Kidney epithelial cell (primary cell): ENCODE results near the gene MAP3K13. TPM values are rescaled to one million over a fixed set of nuclear protein-coding genes. Genes with fewer than 3 reads are reported as not detected.

Experiments used
- DNase-seq: peaks from one replicate; pipeline ENCODE4 v3.0.0-alpha.2; 2010; ENCODE audit warnings: low read depth
- H3K27me3 ChIP-seq: 2 replicates; pipeline ENCODE4 v1.6.0; 2011; ENCODE audit warnings: low read length; ENCODE audit not compliant: control insufficient read depth, insufficient read depth
- H3K36me3 ChIP-seq: 2 replicates; pipeline ENCODE4 v1.5.1; 2011; ENCODE audit warnings: low read length; ENCODE audit not compliant: control insufficient read depth, insufficient read depth
- H3K4me3 ChIP-seq: 2 replicates; pipeline ENCODE4 v1.5.1; 2011; ENCODE audit warnings: low read depth, mild to moderate bottlenecking, control low read depth, low read length
- CTCF ChIP-seq: IDR thresholded peaks from 2 replicates; pipeline ENCODE4 v1.5.1; 2011; ENCODE audit warnings: mild to moderate bottlenecking, moderate library complexity, low read length, control low read depth, inconsistent platforms; ENCODE audit not compliant: insufficient read depth, poor library complexity, severe bottlenecking
- total RNA-seq: library from RNA; depleted of rRNA; stranded (reverse); fragments of >200 nt; gene quantifications from 2 replicates; pipeline ENCODE4 v1.2.3, GENCODE V29; 2015

Gene MAP3K13
- total RNA-seq, 1 donor from 2014 or later, result 33.5 TPM

- no peaks in the 10 kb centered on the region for H3K27me3 ChIP-seq
- no peak for TF ChIP-seq CTCF
- H3K4me3 ChIP-seq, result no peak overlapping the region
- DNase-seq, result no peak
- H3K36me3 ChIP-seq, result no peaks in the 10 kb centered on the region
These were observed 167.9 kb downstream of the MAP3K13 start for GRCh38 chr3:185530856-185531255.

GRCh38 chr3:185532901-185533300 lies 170.0 kb downstream of the MAP3K13 start:
- TF ChIP-seq CTCF, result no peak
- Histone ChIP-seq H3K36me3 (no peaks in the 10 kb centered on the region), H3K4me3 (no peak overlapping the region), H3K27me3 (no peaks in the 10 kb centered on the region)
- no peak for DNase-seq

GRCh38 chr3:185534511-185534910 lies 171.6 kb downstream of the MAP3K13 start:
- Histone ChIP-seq H3K4me3 (no peak overlapping the region), H3K36me3 (no peaks in the 10 kb centered on the region), H3K27me3 (no peaks in the 10 kb centered on the region)
- no peak for DNase-seq
- no peak for TF ChIP-seq CTCF

GRCh38 chr3:185537369-185537970 lies 174.5 kb downstream of the MAP3K13 start:
- DNase-seq, result peak; percentile 100
- TF ChIP-seq CTCF, result no peak
- H3K27me3 ChIP-seq, result no peaks in the 10 kb centered on the region
- no peak overlapping the region for H3K4me3 ChIP-seq
- H3K36me3 ChIP-seq, result no peaks in the 10 kb centered on the region

Other genes with a start within 250 kb of the MAP3K13 start
- gene C3orf70, start 210.1 kb upstream of the MAP3K13 start, total RNA-seq, result 0.50 and 1.5 TPM in 2 replicates
- 5.9 and 9.0 TPM in 2 replicates for gene EHHADH, start 109.1 kb upstream of the MAP3K13 start, total RNA-seq
- 22.1 and 27.7 TPM in 2 replicates for gene TMEM41A, start 135.9 kb downstream of the MAP3K13 start, total RNA-seq
- 2.5 and 4.3 TPM in 2 replicates for gene LIPH, start 189.5 kb downstream of the MAP3K13 start, total RNA-seq
- gene SENP2, start 223.2 kb downstream of the MAP3K13 start, total RNA-seq, result 18.5 and 22.3 TPM in 2 replicates